HG03342 (cell line): ENCODE measurements around the gene CYSRT1.
"Not testable (repeated sequence)": the region's sequence is repeated elsewhere in the genome, so short reads cannot be mapped to it uniquely, and the experiment has no call there.

Source experiments
- ATAC-seq: cut with Tn5 transposase; IDR thresholded peaks from one replicate; pipeline ENCODE4 v1.9.1; 2021; ENCODE audit warnings: mild to moderate bottlenecking, moderate library complexity; ENCODE audit not compliant: unreplicated experiment

Gene CYSRT1

GRCh38 chr9:137247916-137248175, 22.9 kb downstream of the CYSRT1 start:
- ATAC-seq: no peak

GRCh38 chr9:137250329-137251193, 25.6 kb downstream of the CYSRT1 start:
- no peak for ATAC-seq

GRCh38 chr9:137251194-137251461, 26.2 kb downstream of the CYSRT1 start, which contains the start of gene STPG3:
STPG3 (plus strand) TSS chr9:137251286; CDS start chr9:137251287, 1 bp downstream.
- ATAC-seq: no peak

GRCh38 chr9:137251490-137252268, 26.7 kb downstream of the CYSRT1 start:
- no peak for ATAC-seq

- no peak for ATAC-seq
Measured at GRCh38 chr9:137252555-137253506, 27.9 kb downstream of the CYSRT1 start.

- no peak for ATAC-seq
Measured at GRCh38 chr9:137253717-137254623, 29.0 kb downstream of the CYSRT1 start.

- peak; percentile 60 for ATAC-seq
Measured at GRCh38 chr9:137254624-137255447, 29.9 kb downstream of the CYSRT1 start, which contains the start of gene NELFB. NELFB (plus strand) TSS chr9:137255327.

GRCh38 chr9:137255448-137256114, 30.6 kb downstream of the CYSRT1 start:
- peak; percentile 7 for ATAC-seq

- ATAC-seq: no peak
Measured at GRCh38 chr9:137256362-137256761, 31.4 kb downstream of the CYSRT1 start.

GRCh38 chr9:137256856-137257255, 31.9 kb downstream of the CYSRT1 start:
- ATAC-seq: no peak

GRCh38 chr9:137262173-137262908, 37.4 kb downstream of the CYSRT1 start:
- ATAC-seq: not testable (repeated sequence)

GRCh38 chr9:137262909-137263285, 37.9 kb downstream of the CYSRT1 start:
- ATAC-seq: no peak

GRCh38 chr9:137263506-137263905, 38.5 kb downstream of the CYSRT1 start:
- ATAC-seq: no peak

- no peak for ATAC-seq
Measured at GRCh38 chr9:137264067-137264466, 39.1 kb downstream of the CYSRT1 start.

- ATAC-seq: no peak
Measured at GRCh38 chr9:137265496-137266161, 40.7 kb downstream of the CYSRT1 start.

- ATAC-seq: no peak
Measured at GRCh38 chr9:137266162-137266527, 41.2 kb downstream of the CYSRT1 start.

- no peak for ATAC-seq
Measured at GRCh38 chr9:137266585-137267453, 41.8 kb downstream of the CYSRT1 start.
